Sigmoid colon (tissue), 7 donors: ENCODE results near the gene WDR75. TPM values are rescaled to one million over a fixed set of nuclear protein-coding genes. Genes with fewer than 3 reads are reported as not detected.
A peak's percentile ranks its signal among the peaks of the same experiment; 100 is the strongest.

Source experiments
- DNase-seq: peaks from one replicate; pipeline ENCODE4 v3.0.0-alpha.2; 2019
- H3K27ac ChIP-seq, 4 donors: fragments of 200-600 bp; sonication (generic); one replicate each; pipeline ENCODE4 v1.5.1; 2016 to 2019; ENCODE audit warnings: mild to moderate bottlenecking in 1 of 4
- H3K27me3 ChIP-seq, 3 donors: fragments of 200-600 bp; sonication (generic); one replicate each; pipeline ENCODE4 v1.5.1; 2019; ENCODE audit warnings: mild to moderate bottlenecking in 1 of 3
- H3K36me3 ChIP-seq, 4 donors: fragments of 200-600 bp; sonication (generic); one replicate each; pipeline ENCODE4 v1.5.1; 2016 to 2019
- H3K4me1 ChIP-seq, 4 donors: fragments of 200-600 bp; sonication (generic); one replicate each; pipeline ENCODE4 v1.5.1; 2017 to 2019
- H3K4me3 ChIP-seq, 4 donors: fragments of 200-600 bp; sonication (generic); one replicate each; pipeline ENCODE4 v1.5.1; 2017 to 2019; ENCODE audit warnings: mild to moderate bottlenecking in 2 of 4, moderate library complexity in 1 of 4
- H3K9me3 ChIP-seq, 4 donors: fragments of 200-600 bp in 3 of 4; sonication (generic) in 3 of 4; one replicate each; pipeline versions ENCODE4 v1.5.1 to v1.6.1; 2013 to 2019
- CTCF ChIP-seq, 4 experiments: fragments of 450-650 bp in 3 of 4; fragments of 200-600 bp in 1 of 4; IDR thresholded peaks; one replicate each; pipeline ENCODE4 v1.5.1; 2016 to 2019; ENCODE audit warnings: antibody characterized with exemption in 4 of 4, mild to moderate bottlenecking in 3 of 4, moderate library complexity in 2 of 4
- EP300 ChIP-seq, 4 donors: sonication (generic); formaldehyde crosslinking; IDR thresholded peaks; one replicate each; pipeline ENCODE4 v1.6.1; 2017; ENCODE audit warnings: antibody characterized with exemption in 4 of 4
- POLR2A ChIP-seq, 2 donors: fragments of 450-650 bp; IDR thresholded peaks; one replicate each; pipeline ENCODE4 v1.6.1; 2016; ENCODE audit warnings: antibody characterized with exemption in 2 of 2, mild to moderate bottlenecking in 2 of 2, moderate library complexity in 2 of 2
- POLR2AphosphoS5 ChIP-seq, 4 donors: sonication (generic); formaldehyde crosslinking; IDR thresholded peaks; one replicate each; pipeline ENCODE4 v1.6.1; 2017; ENCODE audit warnings: antibody characterized with exemption in 4 of 4
- WGBS, 2 donors: extraction: QIAGEN DNeasy Blood & Tissue Kit; methylation state at CpG; one replicate each; pipeline ENCODE4 v1.1.7; 2013; 5-methylcytosine and 5-hydroxymethylcytosine counted together
- intact Hi-C: fragments of 100-400 bp; cut with DNase I; formaldehyde crosslinking; loops from one replicate; pipeline ENCODE4 v1.15.1; 2023
- polyA plus RNA-seq, 3 donors: library from polyadenylated mRNA; stranded (reverse); fragments of 200-250 nt; gene quantifications; one replicate each; pipeline ENCODE4 v1.2.3, GENCODE V29; 2013
- total RNA-seq, 4 donors: library from RNA; depleted of rRNA; stranded (reverse); fragments of >200 nt; gene quantifications; one replicate each; pipeline ENCODE4 v1.1.0, GENCODE V29; 2016
- donor health status: healthy with polysubstance abuse.
- donor health status: Bipolar disorder and iron deficiency.
- donor health status: healthy.

WDR75 gene
- total and polyA plus RNA-seq, 7 donors = 7.6 to 43.5 (median 25.8) TPM

GRCh38 chr2:189485146-189485545, 43.9 kb downstream of the WDR75 start:
- Histone ChIP-seq H3K4me3 (no peak overlapping the region), H3K27ac (no peak overlapping the region), H3K36me3 (no peaks in the 10 kb centered on the region), H3K9me3 (no peaks in the 10 kb centered on the region), H3K27me3 (no peaks in the 10 kb centered on the region), H3K4me1 (peaks cover 0 to 7% (median 0%) of the 10 kb centered on the region in 4 donors)
- no peak for DNase-seq
- intact Hi-C loops = no loop called here
- TF ChIP-seq EP300 (IDR thresholded peaks at IDR 0.05) (no peak), POLR2AphosphoS5 (IDR thresholded peaks at IDR 0.05) (no peak), POLR2A (IDR thresholded peaks at IDR 0.05) (no peak), CTCF (IDR thresholded peaks at IDR 0.05) (no peak)
- 67 to 76% methylated on average over 2 of the region's 2 CpGs for WGBS, 2 donors

GRCh38 chr2:189486237-189486770, 45.0 kb downstream of the WDR75 start:
- 21 to 66% methylated on average over 6 of the region's 6 CpGs for WGBS, 2 donors
- Histone ChIP-seq H3K36me3 (no peaks in the 10 kb centered on the region), H3K27me3 (no peaks in the 10 kb centered on the region), H3K9me3 (no peaks in the 10 kb centered on the region), H3K4me3 (no peak overlapping the region), H3K4me1 (peaks cover 0 to 7% (median 0%) of the 10 kb centered on the region in 4 donors), H3K27ac (no peak overlapping the region)
- DNase-seq = no peak
- intact Hi-C loops = no loop called here
- TF ChIP-seq POLR2A (IDR thresholded peaks at IDR 0.05) = no peak
- no peak for TF ChIP-seq POLR2AphosphoS5 (IDR thresholded peaks at IDR 0.05)
- TF ChIP-seq CTCF (IDR thresholded peaks at IDR 0.05) = no peak
- TF ChIP-seq EP300 (IDR thresholded peaks at IDR 0.05) = no peak

GRCh38 chr2:189487283-189488007, 46.2 kb downstream of the WDR75 start:
- H3K36me3 ChIP-seq = no peaks in the 10 kb centered on the region
- no peaks in the 10 kb centered on the region for H3K27me3 ChIP-seq
- no peaks in the 10 kb centered on the region for H3K9me3 ChIP-seq
- no peak overlapping the region for H3K27ac ChIP-seq
- peaks cover 0 to 7% (median 0%) of the 10 kb centered on the region in 4 donors for H3K4me1 ChIP-seq
- TF ChIP-seq EP300 (IDR thresholded peaks at IDR 0.05) = no peak
- no peak for TF ChIP-seq POLR2A (IDR thresholded peaks at IDR 0.05)
- no peak for TF ChIP-seq POLR2AphosphoS5 (IDR thresholded peaks at IDR 0.05)
- no peak for TF ChIP-seq CTCF (IDR thresholded peaks at IDR 0.05)
- WGBS, 2 donors = 88 to 92% methylated on average over 2 of the region's 2 CpGs
- DNase-seq = no peak
- H3K4me3 ChIP-seq = no peak overlapping the region
- intact Hi-C loops = no loop called here

DNA sequence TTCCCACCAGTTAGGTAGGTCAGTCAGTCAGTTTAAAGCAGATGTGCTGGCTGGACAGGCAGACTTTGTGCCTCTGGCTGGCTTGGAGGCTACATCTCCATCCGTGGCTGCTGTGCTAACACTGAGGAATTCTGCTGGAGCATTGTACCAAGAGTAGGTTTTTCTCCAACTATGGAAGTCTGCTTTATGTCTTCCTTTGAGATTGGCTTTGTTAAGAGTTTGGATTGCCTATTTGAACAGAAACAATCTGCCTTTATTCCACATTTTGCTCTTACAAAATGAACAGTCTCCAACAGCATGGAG, 46.7 kb downstream of the WDR75 start:
- Histone ChIP-seq H3K27me3 (no peaks in the 10 kb centered on the region), H3K36me3 (no peaks in the 10 kb centered on the region), H3K4me1 (peaks cover 0 to 7% (median 0%) of the 10 kb centered on the region in 4 donors), H3K27ac (no peak overlapping the region), H3K9me3 (no peaks in the 10 kb centered on the region), H3K4me3 (no peak overlapping the region)
- WGBS, 2 donors = 47 to 66% methylated on average over 1 of the region's 1 CpG
- no peak for DNase-seq
- intact Hi-C loops = no loop called here
- peak in 1 of 4 donors; percentile 15 for TF ChIP-seq POLR2AphosphoS5 (IDR thresholded peaks at IDR 0.05)
- TF ChIP-seq POLR2A (IDR thresholded peaks at IDR 0.05) = no peak

DNA sequence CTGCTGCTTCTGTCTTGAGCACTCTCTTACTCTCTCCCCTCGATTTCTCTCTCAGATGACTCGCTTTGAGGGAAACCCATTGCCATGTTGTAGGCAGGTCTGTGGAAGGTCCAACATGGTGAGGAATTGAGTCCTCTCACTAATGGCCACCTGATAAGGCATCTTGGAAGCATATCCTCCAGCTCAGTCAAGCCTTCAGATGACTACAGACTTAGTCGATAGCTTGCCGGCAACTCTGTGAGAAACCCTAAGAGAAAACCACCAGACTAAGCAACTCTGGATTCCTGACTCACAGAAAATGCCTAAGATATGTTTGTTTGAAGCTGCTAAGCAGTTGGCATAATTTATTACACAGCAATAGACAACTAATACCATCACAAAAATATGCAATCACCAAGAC, 51.2 kb downstream of the WDR75 start:
- DNase-seq = no peak
- no peaks in the 10 kb centered on the region for H3K27me3 ChIP-seq
- no peaks in the 10 kb centered on the region for H3K36me3 ChIP-seq
- H3K9me3 ChIP-seq = no peaks in the 10 kb centered on the region
- 97 to 98% methylated on average over 4 of the region's 4 CpGs for WGBS, 2 donors
- no peak for TF ChIP-seq POLR2AphosphoS5 (IDR thresholded peaks at IDR 0.05)
- TF ChIP-seq CTCF (IDR thresholded peaks at IDR 0.05) = no peak
- no peak for TF ChIP-seq POLR2A (IDR thresholded peaks at IDR 0.05)
- intact Hi-C loops = no loop called here
- peaks cover 0 to 7% (median 0%) of the 10 kb centered on the region in 4 donors for H3K4me1 ChIP-seq
- no peak overlapping the region for H3K27ac ChIP-seq
- H3K4me3 ChIP-seq = no peak overlapping the region
